Spinal cord (tissue), 10 donors: Measurements from ENCODE around the gene VSIR. TPM values are rescaled to one million over a fixed set of nuclear protein-coding genes. Genes with fewer than 3 reads are reported as not detected.

Experiments used
- DNase-seq, 6 donors: peaks; one replicate each; pipeline versions ENCODE4 v3.0.0 to v3.0.0-alpha.2; 2013 to 2015; ENCODE audit warnings: low spot score in 6 of 6, low read depth in 4 of 6
- H3K27ac ChIP-seq: one replicate; pipeline ENCODE4 v1.5.1; 2013; ENCODE audit warnings: low read depth, low read length, control low read depth
- H3K27me3 ChIP-seq: one replicate; pipeline ENCODE4 v1.6.1; 2013; ENCODE audit warnings: low read length; ENCODE audit not compliant: control insufficient read depth, insufficient read depth
- H3K36me3 ChIP-seq: one replicate; pipeline ENCODE4 v1.6.1; 2013; ENCODE audit warnings: low read length; ENCODE audit not compliant: control insufficient read depth, insufficient read depth
- H3K4me1 ChIP-seq: one replicate; pipeline ENCODE4 v1.6.1; 2013; ENCODE audit warnings: low read length; ENCODE audit not compliant: control insufficient read depth, insufficient read depth
- H3K4me3 ChIP-seq: one replicate; pipeline ENCODE4 v1.5.1; 2013; ENCODE audit warnings: low read depth, low read length, control low read depth
- H3K9me3 ChIP-seq: one replicate; pipeline ENCODE4 v1.6.1; 2013; ENCODE audit warnings: low read length; ENCODE audit not compliant: control insufficient read depth, insufficient read depth
- WGBS: methylation state at CpG from one replicate; pipeline ENCODE4 v1.1.5; 2013; ENCODE audit warnings: missing lambda C conversion rate; ENCODE audit not compliant: insufficient coverage; 5-methylcytosine and 5-hydroxymethylcytosine counted together
- long read RNA-seq, 4 donors: transcript quantifications; one replicate each; lab custom pipeline, GENCODE V29; 2026
- polyA plus RNA-seq, 2 donors: library from polyadenylated mRNA; unstranded; fragments of 120-200 nt; gene quantifications; one replicate each; pipeline ENCODE4 v1.2.1, GENCODE V29; 2013; ENCODE audit not compliant: insufficient read length in 2 of 2
- total RNA-seq, 2 donors: library from RNA; depleted of rRNA in 1 of 2; stranded (reverse); fragments of 120-200 nt in 1 of 2; fragments of >200 nt in 1 of 2; gene quantifications; one replicate each; pipeline versions ENCODE4 v1.2.3 to v1.2.4, GENCODE V29; 2013 to 2014
- donor health status: healthy.

Gene VSIR
- total RNA-seq (10 to 100 TPM; 21.0 to 33.6 TPM), polyA plus RNA-seq (10 to 100 TPM; 33.1 to 39.0 TPM)
- long read RNA-seq, donor 1, full-length matches to known transcripts = 14 of 14 reads
- long read RNA-seq, donor 1, partial matches to known transcripts = 0 of 14 reads
- long read RNA-seq, donor 1, other reads (novel, unspliced or antisense) = 0 of 14 reads
- long read RNA-seq, donor 2, full-length matches to known transcripts = 2 of 2 reads
- long read RNA-seq, donor 2, partial matches to known transcripts = 0 of 2 reads
- long read RNA-seq, donor 2, other reads (novel, unspliced or antisense) = 0 of 2 reads
- long read RNA-seq, donor 3, full-length matches to known transcripts = 5 of 5 reads
- long read RNA-seq, donor 3, partial matches to known transcripts = 0 of 5 reads
- long read RNA-seq, donor 3, other reads (novel, unspliced or antisense) = 0 of 5 reads
- long read RNA-seq, donor 4, full-length matches to known transcripts = 9 of 9 reads
- long read RNA-seq, donor 4, partial matches to known transcripts = 0 of 9 reads
- long read RNA-seq, donor 4, other reads (novel, unspliced or antisense) = 0 of 9 reads

- peak in 4 of 6 donors; percentile 56 to 87 (median 64) for DNase-seq
- peaks cover 2% of the 10 kb centered on the region for H3K27me3 ChIP-seq
- H3K36me3 ChIP-seq = no peaks in the 10 kb centered on the region
- H3K4me1 ChIP-seq = peaks cover 41% of the 10 kb centered on the region
- peak within 1 kb of the TSS; percentile 60 for H3K27ac ChIP-seq
- 2% methylated on average over 52 of the region's 55 CpGs for WGBS
- no peaks in the 10 kb centered on the region for H3K9me3 ChIP-seq
- H3K4me3 ChIP-seq = peak within 1 kb of the TSS; percentile 49
These were observed at the start of gene VSIR for GRCh38 chr10:71773221-71773971. Gene VSIR (minus strand): TSS chr10:71773520. CDS start chr10:71773439, 81 bp downstream.

- 89% methylated on average over 4 of the region's 9 CpGs for WGBS
- Histone ChIP-seq H3K9me3 (no peaks in the 10 kb centered on the region), H3K36me3 (peaks cover 76% of the 10 kb centered on the region), H3K4me1 (peaks cover 7% of the 10 kb centered on the region), H3K27ac (no peak overlapping the region), H3K4me3 (no peak overlapping the region), H3K27me3 (no peaks in the 10 kb centered on the region)
- DNase-seq = no peak
These were observed 48.8 kb upstream of the VSIR start for GRCh38 chr10:71821909-71822763.

- no peaks in the 10 kb centered on the region for H3K9me3 ChIP-seq
- WGBS = 95% methylated on average over 5 of the region's 8 CpGs
- H3K4me3 ChIP-seq = no peak overlapping the region
- no peak for DNase-seq
- H3K27me3 ChIP-seq = no peaks in the 10 kb centered on the region
- peaks cover 80% of the 10 kb centered on the region for H3K36me3 ChIP-seq
- no peak overlapping the region for H3K27ac ChIP-seq
- H3K4me1 ChIP-seq = peaks cover 17% of the 10 kb centered on the region
These were observed 47.6 kb upstream of the VSIR start for GRCh38 chr10:71820966-71821365.

- Histone ChIP-seq H3K9me3 (no peaks in the 10 kb centered on the region), H3K4me3 (no peak overlapping the region), H3K27me3 (no peaks in the 10 kb centered on the region), H3K36me3 (peaks cover 82% of the 10 kb centered on the region), H3K4me1 (peaks cover 18% of the 10 kb centered on the region), H3K27ac (no peak overlapping the region)
- WGBS = 95% methylated on average over 5 of the region's 6 CpGs
- no peak for DNase-seq
These were observed 46.7 kb upstream of the VSIR start for GRCh38 chr10:71819985-71820384.

GRCh38 chr10:71819441-71819861 is 46.1 kb upstream of the VSIR start:
- H3K36me3 ChIP-seq = peaks cover 85% of the 10 kb centered on the region
- no peak for DNase-seq
- H3K27ac ChIP-seq = no peak overlapping the region
- H3K4me3 ChIP-seq = no peak overlapping the region
- 95% methylated on average over 17 of the region's 18 CpGs for WGBS
- no peaks in the 10 kb centered on the region for H3K9me3 ChIP-seq
- no peaks in the 10 kb centered on the region for H3K27me3 ChIP-seq
- peaks cover 18% of the 10 kb centered on the region for H3K4me1 ChIP-seq

GRCh38 chr10:71818674-71819260 is 45.4 kb upstream of the VSIR start:
- Histone ChIP-seq H3K4me1 (peaks cover 18% of the 10 kb centered on the region), H3K27ac (no peak overlapping the region), H3K9me3 (no peaks in the 10 kb centered on the region), H3K36me3 (peaks cover 83% of the 10 kb centered on the region), H3K4me3 (no peak overlapping the region), H3K27me3 (no peaks in the 10 kb centered on the region)
- DNase-seq = no peak
- 94% methylated on average over 12 of the region's 14 CpGs for WGBS

- 99% methylated on average over 6 of the region's 9 CpGs for WGBS
- H3K27ac ChIP-seq = peak overlapping the region; percentile 10
- no peak for DNase-seq
- H3K9me3 ChIP-seq = no peaks in the 10 kb centered on the region
- H3K36me3 ChIP-seq = peaks cover 81% of the 10 kb centered on the region
- peaks cover 21% of the 10 kb centered on the region for H3K4me1 ChIP-seq
- no peak overlapping the region for H3K4me3 ChIP-seq
- no peaks in the 10 kb centered on the region for H3K27me3 ChIP-seq
These were observed 44.7 kb upstream of the VSIR start for GRCh38 chr10:71817831-71818655.

GRCh38 chr10:71816936-71817618 is 43.8 kb upstream of the VSIR start:
- WGBS = 85% methylated on average over 4 of the region's 8 CpGs
- Histone ChIP-seq H3K4me3 (no peak overlapping the region), H3K9me3 (no peaks in the 10 kb centered on the region), H3K27me3 (no peaks in the 10 kb centered on the region), H3K4me1 (peaks cover 30% of the 10 kb centered on the region), H3K36me3 (peaks cover 90% of the 10 kb centered on the region), H3K27ac (peak overlapping the region; percentile 10)
- peak in 1 of 6 donors; percentile 51 for DNase-seq
